Heart right ventricle (tissue), 16 donors: ENCODE measurements around the gene PTPRG. TPM values are rescaled to one million over a fixed set of nuclear protein-coding genes. Genes with fewer than 3 reads are reported as not detected.

ENCODE experiments used
- ATAC-seq, 8 donors: fragments of 200-7000 bp; cut with Tn5 transposase; one replicate each; pipeline ENCODE4 v1.9.1; 2020; ENCODE audit warnings: mild to moderate bottlenecking in 8 of 8, moderate library complexity in 8 of 8, moderate number of reproducible peaks in 1 of 8
- DNase-seq, 2 donors: peaks; one replicate each; pipeline ENCODE4 v3.0.0-alpha.2; 2020
- H3K27ac ChIP-seq, 10 donors: fragments of 200-600 bp; sonication (generic) in 2 of 10; one replicate each; pipeline versions ENCODE4 v1.5.0 to v1.8.0; 2020 to 2022; ENCODE audit warnings: mild to moderate bottlenecking in 3 of 10
- H3K27me3 ChIP-seq, 7 donors: fragments of 200-600 bp; one replicate each; pipeline ENCODE4 v1.8.0; 2021 to 2022; ENCODE audit warnings: mild to moderate bottlenecking in 2 of 7
- H3K36me3 ChIP-seq, 9 donors: fragments of 200-600 bp; sonication (generic) in 1 of 9; one replicate each; pipeline versions ENCODE4 v1.5.0 to v1.8.0; 2020 to 2022; ENCODE audit warnings: mild to moderate bottlenecking in 2 of 9
- H3K4me1 ChIP-seq, 9 donors: fragments of 200-600 bp; sonication (generic) in 1 of 9; one replicate each; pipeline versions ENCODE4 v1.5.0 to v1.8.0; 2020 to 2022; ENCODE audit warnings: mild to moderate bottlenecking in 4 of 9
- H3K4me3 ChIP-seq, 10 donors: fragments of 200-600 bp; sonication (generic) in 2 of 10; one replicate each; pipeline versions ENCODE4 v1.5.0 to v1.8.0; 2020 to 2022; ENCODE audit warnings: mild to moderate bottlenecking in 7 of 10, moderate library complexity in 2 of 10
- H3K9me3 ChIP-seq, 11 donors: fragments of 200-600 bp in 10 of 11; sonication (generic) in 2 of 11; one replicate each; pipeline versions ENCODE4 v1.5.0 to v1.8.0; 2013 to 2022; ENCODE audit warnings: mild to moderate bottlenecking in 2 of 11, control low read depth in 1 of 11, moderate library complexity in 1 of 11
- WGBS, 2 donors: extraction: QIAGEN DNeasy Blood & Tissue Kit; methylation state at CpG; one replicate each; pipeline ENCODE4 v1.1.7; 2013; ENCODE audit warnings: inconsistent platforms in 1 of 2; 5-methylcytosine and 5-hydroxymethylcytosine counted together
- intact Hi-C, 10 donors: fragments of 100-400 bp; cut with DNase I; formaldehyde crosslinking; loops; one replicate each; pipeline versions ENCODE4 v1.11.1 to v1.14.2; 2022
- polyA plus RNA-seq, 2 donors: library from polyadenylated mRNA; stranded (reverse); fragments of 200-250 nt; gene quantifications; one replicate each; pipeline ENCODE4 v1.2.3, GENCODE V29; 2013
- total RNA-seq, 10 donors: library from RNA; stranded (reverse); fragmentation: NEBNext Ultra II Directional in 3 of 10; extraction: Animal tissue kit (Norgen Biotek cat#: 25700) in 3 of 10; gene quantifications; one replicate each; pipeline versions ENCODE4 v1.2.1 to v1.2.4, GENCODE V29; 2021 to 2023
- TF ChIP-seq, protein P1 (sequence below), 9 donors: fragments of 200-600 bp; sonication (generic) in 2 of 9; IDR thresholded peaks; one replicate each; pipeline versions ENCODE4 v1.5.0 to v1.8.0; 2021 to 2022; ENCODE audit warnings: antibody characterized with exemption in 9 of 9, mild to moderate bottlenecking in 5 of 9, moderate library complexity in 1 of 9
- donor health status: Arrhythmogenic right ventricular cardiomyopathy.
- donor health status: ischemic (EF 13 %, LVEDD 7.1; RV severe dilation, severe dysfunction).
- donor health status: healthy with polysubstance abuse.
- donor health status: DM: no; HTN: yes; CAD: no.
- donor health status: DM: no; HTN: no; CAD: no.
- donor health status: ischemic (EF 25% LVEDD 6.9; RV normal size, moderate dysfunction).
- donor health status: ischemic (EF 25% LVEDD 5.7; RV mildly dilated, moderate dysfunction).
- donor health status: healthy.
- donor health status: DM: yes; HTN: yes; CAD: no.
- donor health status: Ischemic cardiomyopathy.
- donor health status: ischemic (EF 35%, LVEDD 5.7; RV mildly dilated, moderate dysfunction).
- donor health status: nonischemic (EF 11% LVEDD 7.7; RV severe dilation, severe dysfunction).
- donor health status: DM: yes; HTN: yes; CAD: no.
- donor health status: PGD.
- donor health status: ischemic (EF 29% LVEDD 5.4; RV normal size, mild dysfunction).
- donor health status: nonischemic (EF 23%, LVEDD 6.1; RV moderate dilation, normal function).

The PTPRG gene
- total and polyA plus RNA-seq, 12 donors, result 10.1 to 38.3 (median 32.6) TPM

DNA sequence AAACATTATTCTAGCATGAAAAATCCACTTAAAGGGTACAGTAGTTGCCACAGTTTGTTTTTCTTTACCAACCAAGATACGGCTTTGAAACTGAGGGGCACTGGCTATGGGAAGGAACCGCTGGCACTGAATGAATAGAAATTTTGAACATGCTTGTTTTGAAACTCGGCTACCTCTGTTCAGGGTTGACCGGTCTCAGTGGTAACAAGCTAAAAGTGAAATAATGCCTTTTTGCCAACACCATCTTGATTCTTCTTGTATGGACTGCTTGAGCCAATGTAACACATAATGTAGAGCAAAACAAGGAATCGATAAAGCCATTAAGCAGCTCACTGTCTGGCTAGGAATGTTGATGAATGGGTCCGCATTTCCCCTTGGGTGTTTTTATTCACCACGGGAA is 36.5 kb downstream of the PTPRG start:
- ATAC-seq, result no peak
- no peak overlapping the region for H3K27ac ChIP-seq
- H3K4me3 ChIP-seq, result no peak overlapping the region
- H3K9me3 ChIP-seq, result no peaks in the 10 kb centered on the region
- H3K36me3 ChIP-seq, result no peaks in the 10 kb centered on the region
- TF ChIP-seq, protein P1, sequence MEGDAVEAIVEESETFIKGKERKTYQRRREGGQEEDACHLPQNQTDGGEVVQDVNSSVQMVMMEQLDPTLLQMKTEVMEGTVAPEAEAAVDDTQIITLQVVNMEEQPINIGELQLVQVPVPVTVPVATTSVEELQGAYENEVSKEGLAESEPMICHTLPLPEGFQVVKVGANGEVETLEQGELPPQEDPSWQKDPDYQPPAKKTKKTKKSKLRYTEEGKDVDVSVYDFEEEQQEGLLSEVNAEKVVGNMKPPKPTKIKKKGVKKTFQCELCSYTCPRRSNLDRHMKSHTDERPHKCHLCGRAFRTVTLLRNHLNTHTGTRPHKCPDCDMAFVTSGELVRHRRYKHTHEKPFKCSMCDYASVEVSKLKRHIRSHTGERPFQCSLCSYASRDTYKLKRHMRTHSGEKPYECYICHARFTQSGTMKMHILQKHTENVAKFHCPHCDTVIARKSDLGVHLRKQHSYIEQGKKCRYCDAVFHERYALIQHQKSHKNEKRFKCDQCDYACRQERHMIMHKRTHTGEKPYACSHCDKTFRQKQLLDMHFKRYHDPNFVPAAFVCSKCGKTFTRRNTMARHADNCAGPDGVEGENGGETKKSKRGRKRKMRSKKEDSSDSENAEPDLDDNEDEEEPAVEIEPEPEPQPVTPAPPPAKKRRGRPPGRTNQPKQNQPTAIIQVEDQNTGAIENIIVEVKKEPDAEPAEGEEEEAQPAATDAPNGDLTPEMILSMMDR (IDR thresholded peaks at IDR 0.05), result no peak
- 79 to 87% methylated on average over 7 of the region's 7 CpGs for WGBS, 2 donors
- no peak for DNase-seq
- no peaks in the 10 kb centered on the region for H3K27me3 ChIP-seq
- intact Hi-C loops, result loop anchor here in 1 of 10 donors (1.0 kb wide), 1 partner anchor 42 kb away; no protein-coding TSS in a partner anchor
- H3K4me1 ChIP-seq, result peaks cover 10 to 67% (median 46%) of the 10 kb centered on the region in 9 donors

DNA sequence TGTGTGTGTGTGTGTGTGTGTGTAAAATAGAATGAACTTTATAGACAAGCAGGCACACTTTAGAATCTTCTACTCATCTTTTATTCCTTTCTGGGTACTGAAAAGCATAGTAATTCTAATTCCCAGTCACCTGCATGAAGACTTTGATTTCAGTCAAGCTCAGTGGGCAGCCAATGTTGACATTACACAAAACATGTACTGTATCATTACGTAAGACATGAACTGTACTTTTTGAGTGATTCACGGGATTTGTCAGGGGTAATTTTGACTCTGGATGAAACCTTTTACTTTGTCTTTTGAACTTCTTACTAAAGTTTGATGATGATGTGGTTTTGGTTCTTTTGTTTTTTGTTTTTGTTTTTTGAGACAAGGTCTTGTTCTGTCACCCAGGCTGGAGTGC is 38.8 kb downstream of the PTPRG start:
- 95 to 99% methylated on average over 2 of the region's 2 CpGs for WGBS, 2 donors
- TF ChIP-seq, protein P1 (IDR thresholded peaks at IDR 0.05), result no peak
- Histone ChIP-seq H3K4me1 (peaks cover 6 to 56% (median 23%) of the 10 kb centered on the region in 9 donors), H3K9me3 (peaks cover 0 to 7% (median 0%) of the 10 kb centered on the region in 11 donors), H3K4me3 (no peak overlapping the region), H3K36me3 (peaks cover 0 to 3% (median 0%) of the 10 kb centered on the region in 9 donors), H3K27ac (no peak overlapping the region), H3K27me3 (no peaks in the 10 kb centered on the region)
- DNase-seq (no peak), ATAC-seq (no peak)
- intact Hi-C loops, result no loop called here

DNA sequence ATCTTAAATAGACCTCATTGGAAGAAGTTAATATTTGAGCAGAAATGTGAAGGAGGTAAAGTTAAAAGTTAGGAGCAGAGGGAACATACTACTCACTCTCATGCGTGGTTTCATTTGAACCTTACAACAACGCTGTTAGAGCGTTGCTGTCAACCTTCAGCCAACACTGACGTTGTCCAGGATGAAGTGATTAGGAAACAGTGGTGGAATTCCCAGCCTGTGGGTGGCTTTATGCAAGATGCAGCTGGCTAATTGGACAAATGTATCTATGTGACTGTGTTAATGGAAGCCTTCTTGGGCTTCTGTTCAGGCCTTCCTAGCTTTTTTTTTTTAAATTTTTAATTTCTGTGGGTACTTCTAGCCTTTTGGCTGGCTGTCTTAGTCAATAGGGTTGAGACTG is 40.5 kb downstream of the PTPRG start:
- peak overlapping the region in 3 of 10 donors; percentile 7 to 34 (median 8) for H3K27ac ChIP-seq
- peak; percentile 70 to 94 (median 82) for ATAC-seq

DNA sequence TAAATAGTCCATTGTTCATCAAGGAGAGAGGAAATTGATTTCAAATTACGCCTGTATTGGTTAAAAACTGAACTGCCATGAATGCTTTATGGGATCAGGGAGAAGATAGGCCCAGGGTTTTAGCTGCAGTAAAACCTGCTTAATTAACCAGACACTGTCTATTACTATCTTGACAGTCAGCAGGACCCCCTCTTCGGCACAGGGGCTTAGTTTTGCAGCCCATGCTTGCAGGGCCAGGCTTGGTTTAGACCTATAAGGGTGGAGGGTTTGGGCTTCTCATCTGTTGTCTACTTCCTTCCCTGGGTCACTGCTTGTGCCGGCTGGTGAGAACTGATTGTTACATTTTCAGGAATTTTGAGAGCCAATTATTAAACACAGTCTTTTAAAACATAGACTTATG is 41.1 kb downstream of the PTPRG start:
- H3K9me3 ChIP-seq, result peaks cover 0 to 7% (median 0%) of the 10 kb centered on the region in 11 donors
- intact Hi-C loops, result no loop called here
- no peak for ATAC-seq
- peaks cover 2 to 40% (median 14%) of the 10 kb centered on the region in 9 donors for H3K4me1 ChIP-seq
- H3K27me3 ChIP-seq, result no peaks in the 10 kb centered on the region
- H3K36me3 ChIP-seq, result peaks cover 0 to 21% (median 0%) of the 10 kb centered on the region in 9 donors
- H3K27ac ChIP-seq, result peak overlapping the region in 2 of 10 donors; percentile 7 to 34
- WGBS, 2 donors, result 80 to 84% methylated on average over 3 of the region's 3 CpGs
- DNase-seq, result no peak
- TF ChIP-seq, protein P1 (IDR thresholded peaks at IDR 0.05), result no peak
- no peak overlapping the region for H3K4me3 ChIP-seq

More for the DNA sequence above, 40.5 kb downstream of the PTPRG start:
- peaks cover 0 to 7% (median 0%) of the 10 kb centered on the region in 11 donors for H3K9me3 ChIP-seq
- no peaks in the 10 kb centered on the region for H3K27me3 ChIP-seq
- DNase-seq, result peak in 1 of 2 donors; percentile 53
- 31 to 47% methylated on average over 4 of the region's 4 CpGs for WGBS, 2 donors
- intact Hi-C loops, result no loop called here
- peaks cover 0 to 20% (median 0%) of the 10 kb centered on the region in 9 donors for H3K36me3 ChIP-seq
- H3K4me1 ChIP-seq, result peaks cover 2 to 42% (median 14%) of the 10 kb centered on the region in 9 donors
- TF ChIP-seq, protein P1 (IDR thresholded peaks at IDR 0.05), result no peak
- H3K4me3 ChIP-seq, result no peak overlapping the region
